ENCODE results near the gene SNTB2. TPM values are rescaled to one million over a fixed set of nuclear protein-coding genes. Genes with fewer than 3 reads are reported as not detected.
"Not testable (repeated sequence)": the region's sequence is repeated elsewhere in the genome, so short reads cannot be mapped to it uniquely, and the experiment has no call there.

Gene SNTB2
- total RNA-seq, 2 experiments from 2014 or later, result 23.3 to 25.9 TPM

GRCh38 chr16:69244336-69244735, 57.4 kb downstream of the SNTB2 start:
- Mint-ChIP-seq H3K27ac (no peak overlapping the region), H3K4me3 (no peak overlapping the region), H3K27me3 (no peaks in the 10 kb centered on the region), H3K4me1 (no peaks in the 10 kb centered on the region), H3K36me3 (ENCODE audit: low read depth) (peaks cover 16% of the 10 kb centered on the region), H3K9me3 (no peaks in the 10 kb centered on the region)
- DNase-seq, result no peak
- ChIA-PET CTCF (interaction anchor here (1.2 kb wide), 1 partner anchor 43 kb away, joined by 3 read pairs; no protein-coding TSS in a partner anchor), POLR2A (no interaction called here)

DNA sequence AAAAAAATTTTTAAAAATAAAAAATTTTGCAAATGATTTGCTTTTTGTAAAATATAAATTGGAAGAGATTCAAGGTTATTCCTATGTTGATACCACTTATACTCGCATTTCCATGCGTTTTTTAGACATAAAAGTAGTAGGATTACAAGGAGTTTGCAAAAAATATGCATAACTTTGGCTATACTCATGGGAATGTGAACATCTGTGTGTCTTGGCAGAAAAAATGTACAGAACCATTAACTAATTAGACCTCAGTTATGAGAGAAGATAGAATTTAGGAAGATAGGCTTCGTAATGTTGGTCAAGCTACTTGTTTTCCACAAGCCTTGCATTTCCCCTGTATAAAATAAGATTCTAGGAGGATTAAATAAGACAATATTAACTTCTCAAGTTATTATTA, 63.1 kb downstream of the SNTB2 start:
- H3K9me3 Mint-ChIP-seq, result no peaks in the 10 kb centered on the region
- ChIA-PET CTCF (no interaction called here), POLR2A (no interaction called here)
- H3K27ac Mint-ChIP-seq, result no peak overlapping the region
- no peak overlapping the region for H3K4me3 Mint-ChIP-seq
- no peaks in the 10 kb centered on the region for H3K27me3 Mint-ChIP-seq
- peaks cover 11% of the 10 kb centered on the region for H3K4me1 Mint-ChIP-seq
- H3K36me3 Mint-ChIP-seq (ENCODE audit: low read depth), result peaks cover 19% of the 10 kb centered on the region
- no peak for DNase-seq

DNA sequence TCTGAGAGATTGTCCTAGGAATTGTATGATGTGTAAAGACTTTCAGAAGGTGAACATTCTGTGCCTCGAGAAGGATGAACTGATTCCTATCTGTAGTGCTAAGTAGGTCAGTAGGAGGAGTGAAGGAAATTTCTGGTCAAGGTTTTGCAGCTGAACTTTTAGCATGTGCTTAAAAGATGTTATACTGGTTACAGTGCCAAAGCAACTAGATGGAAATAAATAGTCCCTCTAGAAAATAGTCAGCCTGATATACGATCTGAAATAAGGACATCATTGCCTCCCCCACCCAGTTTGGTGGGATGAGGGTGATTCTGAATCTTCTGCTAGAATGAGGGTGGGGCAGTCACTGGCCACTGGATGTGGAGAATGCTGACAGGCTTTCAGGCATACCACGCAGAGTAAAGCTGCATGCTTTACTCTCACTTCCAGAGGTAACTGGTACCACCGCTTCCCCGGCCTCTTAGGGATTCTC, 66.9 kb downstream of the SNTB2 start:
- H3K4me3 Mint-ChIP-seq, result no peak overlapping the region
- no peaks in the 10 kb centered on the region for H3K9me3 Mint-ChIP-seq
- CTCF ChIA-PET, result no interaction called here
- H3K4me1 Mint-ChIP-seq, result peaks cover 13% of the 10 kb centered on the region
- no peaks in the 10 kb centered on the region for H3K27me3 Mint-ChIP-seq
- H3K36me3 Mint-ChIP-seq (ENCODE audit: low read depth), result peaks cover 10% of the 10 kb centered on the region
- H3K27ac Mint-ChIP-seq, result no peak overlapping the region
- DNase-seq, result no peak
- POLR2A ChIA-PET, result no interaction called here

DNA sequence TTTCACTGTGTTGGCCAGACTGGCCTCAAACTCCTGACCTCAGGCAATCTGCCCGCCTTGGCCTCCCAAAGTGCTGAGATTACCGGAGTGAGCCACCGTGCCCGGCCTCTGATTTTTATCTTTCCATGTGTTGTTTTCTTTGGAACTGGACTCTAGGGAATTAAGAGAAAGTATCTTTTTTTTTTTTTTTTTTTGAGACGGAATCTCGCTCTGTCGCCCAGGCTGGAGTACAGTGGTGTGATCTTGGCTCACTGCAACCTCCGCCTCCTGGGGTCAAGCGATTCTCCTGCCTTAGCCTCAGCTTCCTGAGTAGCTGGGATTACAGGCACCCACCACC, 72.4 kb downstream of the SNTB2 start:
- H3K9me3 Mint-ChIP-seq, H3K4me1 Mint-ChIP-seq, H3K27ac Mint-ChIP-seq, DNase-seq, H3K4me3 Mint-ChIP-seq, H3K27me3 Mint-ChIP-seq: not testable (repeated sequence)
- H3K36me3 Mint-ChIP-seq (ENCODE audit: low read depth), result peaks cover 13% of the 10 kb centered on the region
- CTCF ChIA-PET, result interaction anchor here (1.0 kb wide), 1 partner anchor 108 kb away, joined by 7 read pairs; no protein-coding TSS in a partner anchor
- POLR2A ChIA-PET, result interaction anchor here (0.8 kb wide), 1 partner anchor 127 kb away, joined by 3 read pairs; the partner anchor contains the start of gene TERF2

- H3K36me3 Mint-ChIP-seq (ENCODE audit: low read depth), result peaks cover 14% of the 10 kb centered on the region
- no peak overlapping the region for H3K27ac Mint-ChIP-seq
- DNase-seq, result no peak
- ChIA-PET POLR2A (interaction anchor here (0.8 kb wide), 1 partner anchor 126 kb away, joined by 3 read pairs; the partner anchor contains the start of gene TERF2), CTCF (interaction anchor here (0.8 to 1.0 kb wide), 2 partner anchors 27 to 109 kb away, joined by 3 to 7 read pairs; no protein-coding TSS in a partner anchor)
- no peaks in the 10 kb centered on the region for H3K27me3 Mint-ChIP-seq
- H3K4me3 Mint-ChIP-seq, result no peak overlapping the region
- peaks cover 5% of the 10 kb centered on the region for H3K4me1 Mint-ChIP-seq
- H3K9me3 Mint-ChIP-seq, result no peaks in the 10 kb centered on the region
Measured at GRCh38 chr16:69260019-69260418, 73.1 kb downstream of the SNTB2 start.

- Mint-ChIP-seq H3K27me3 (no peaks in the 10 kb centered on the region), H3K27ac (no peak overlapping the region), H3K4me1 (peaks cover 5% of the 10 kb centered on the region), H3K4me3 (no peak overlapping the region), H3K9me3 (no peaks in the 10 kb centered on the region), H3K36me3 (ENCODE audit: low read depth) (peaks cover 14% of the 10 kb centered on the region)
- ChIA-PET CTCF (interaction anchor here (0.5 to 0.8 kb wide), 2 partner anchors 27 to 894 kb away, joined by 3 read pairs; no protein-coding TSS in a partner anchor), POLR2A (interaction anchor here (0.8 kb wide), 1 partner anchor 125 kb away, joined by 3 read pairs; the partner anchor contains the start of gene TERF2)
- no peak for DNase-seq
Measured at GRCh38 chr16:69260506-69260905, 73.5 kb downstream of the SNTB2 start.

- H3K4me3 Mint-ChIP-seq, result no peak overlapping the region
- ChIA-PET POLR2A (no interaction called here), CTCF (no interaction called here)
- no peak for DNase-seq
- H3K27ac Mint-ChIP-seq, result no peak overlapping the region
- H3K4me1 Mint-ChIP-seq, result peaks cover 6% of the 10 kb centered on the region
- peaks cover 16% of the 10 kb centered on the region for H3K36me3 Mint-ChIP-seq (ENCODE audit: low read depth)
- no peaks in the 10 kb centered on the region for H3K27me3 Mint-ChIP-seq
- H3K9me3 Mint-ChIP-seq, result no peaks in the 10 kb centered on the region
Measured at GRCh38 chr16:69266334-69267063, 79.5 kb downstream of the SNTB2 start.

DNA sequence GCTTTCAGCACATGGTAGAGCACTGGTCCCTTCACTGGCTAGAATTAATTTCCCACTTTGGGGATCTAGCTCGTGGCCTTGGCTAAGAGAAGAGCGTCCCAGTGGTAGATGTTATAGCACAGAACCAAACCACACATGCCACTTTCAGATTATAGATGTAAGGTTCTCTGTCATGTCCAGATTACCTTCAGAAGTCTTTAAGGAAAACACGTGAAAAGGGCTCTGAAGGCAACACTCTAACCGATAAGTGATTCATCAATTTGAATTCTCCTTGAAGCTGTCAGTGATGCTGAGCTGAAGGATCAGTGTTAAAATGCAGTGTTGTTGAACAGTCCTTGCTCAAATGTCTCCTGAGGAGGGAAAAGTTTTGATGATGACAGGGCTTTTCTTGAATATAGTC, 80.7 kb downstream of the SNTB2 start:
- Mint-ChIP-seq H3K4me1 (peaks cover 6% of the 10 kb centered on the region), H3K27me3 (no peaks in the 10 kb centered on the region), H3K9me3 (no peaks in the 10 kb centered on the region), H3K4me3 (no peak overlapping the region), H3K36me3 (ENCODE audit: low read depth) (peaks cover 16% of the 10 kb centered on the region), H3K27ac (no peak overlapping the region)
- ChIA-PET CTCF (no interaction called here), POLR2A (no interaction called here)
- DNase-seq, result no peak

DNA sequence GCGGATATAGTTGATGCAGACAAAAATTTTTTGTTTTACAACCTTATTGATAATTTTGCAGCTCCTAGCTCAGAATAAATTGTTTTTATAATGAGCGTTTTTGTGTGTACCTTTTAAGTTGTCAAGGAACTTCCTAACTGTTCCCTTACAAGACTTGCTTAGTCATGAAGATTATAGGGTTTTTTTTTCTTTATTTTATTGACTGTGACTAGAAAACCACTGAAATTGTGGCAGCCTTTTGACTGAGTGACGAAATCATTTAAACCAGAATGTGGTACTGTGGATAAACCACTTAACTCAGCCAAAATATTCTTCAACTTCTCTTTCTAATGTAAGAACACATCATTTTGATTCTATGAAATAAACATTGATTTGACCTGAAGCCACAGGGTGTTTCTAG, 83.4 kb downstream of the SNTB2 start:
- Mint-ChIP-seq H3K27ac (no peak overlapping the region), H3K27me3 (no peaks in the 10 kb centered on the region), H3K9me3 (no peaks in the 10 kb centered on the region), H3K36me3 (ENCODE audit: low read depth) (peaks cover 12% of the 10 kb centered on the region), H3K4me3 (no peak overlapping the region), H3K4me1 (peaks cover 6% of the 10 kb centered on the region)
- no peak for DNase-seq
- POLR2A ChIA-PET, result no interaction called here
- CTCF ChIA-PET, result interaction anchor here (0.7 kb wide), 1 partner anchor 15 kb away, joined by 3 read pairs; no protein-coding TSS in a partner anchor

DNA sequence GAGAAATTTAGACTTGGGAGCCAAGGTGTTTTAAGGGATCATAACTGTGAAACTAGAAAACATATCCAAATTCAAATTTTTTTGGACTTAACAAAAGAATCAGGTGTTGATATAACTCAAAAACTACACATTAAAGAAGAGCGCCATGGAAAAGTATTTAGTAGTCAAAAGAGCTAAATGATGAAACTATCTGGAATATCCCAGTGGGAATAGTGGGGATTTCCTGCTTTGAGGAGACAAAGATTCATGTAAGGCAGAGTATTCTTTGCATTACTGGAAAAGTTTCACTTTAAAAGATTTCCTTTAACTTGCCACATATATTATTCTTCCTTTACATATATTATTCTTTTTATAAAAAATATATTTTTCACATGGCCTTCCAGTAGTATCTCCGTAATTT, 83.9 kb downstream of the SNTB2 start:
- no peaks in the 10 kb centered on the region for H3K9me3 Mint-ChIP-seq
- POLR2A ChIA-PET, result no interaction called here
- DNase-seq, result no peak
- no peaks in the 10 kb centered on the region for H3K27me3 Mint-ChIP-seq
- peaks cover 6% of the 10 kb centered on the region for H3K4me1 Mint-ChIP-seq
- CTCF ChIA-PET, result interaction anchor here (1.1 kb wide), 1 partner anchor 14 kb away, joined by 4 read pairs; no protein-coding TSS in a partner anchor
- H3K27ac Mint-ChIP-seq, result no peak overlapping the region
- H3K36me3 Mint-ChIP-seq (ENCODE audit: low read depth), result peaks cover 12% of the 10 kb centered on the region
- H3K4me3 Mint-ChIP-seq, result no peak overlapping the region

- Mint-ChIP-seq H3K27me3 (no peaks in the 10 kb centered on the region), H3K4me1 (peaks cover 6% of the 10 kb centered on the region), H3K9me3 (no peaks in the 10 kb centered on the region), H3K27ac (no peak overlapping the region), H3K4me3 (no peak overlapping the region), H3K36me3 (ENCODE audit: low read depth) (peaks cover 9% of the 10 kb centered on the region)
- DNase-seq, result no peak
- POLR2A ChIA-PET, result interaction anchor here (1.3 kb wide), 1 partner anchor 85 kb away, joined by 3 read pairs; no protein-coding TSS in a partner anchor
- CTCF ChIA-PET, result interaction anchor here (1.6 kb wide), 1 partner anchor 13 kb away, joined by 5 read pairs; no protein-coding TSS in a partner anchor
Measured at GRCh38 chr16:69273009-69273408, 86.0 kb downstream of the SNTB2 start.

- POLR2A ChIA-PET, result no interaction called here
- Mint-ChIP-seq H3K27ac (no peak overlapping the region), H3K36me3 (ENCODE audit: low read depth) (peaks cover 9% of the 10 kb centered on the region), H3K4me1 (peaks cover 6% of the 10 kb centered on the region), H3K4me3 (no peak overlapping the region), H3K27me3 (no peaks in the 10 kb centered on the region), H3K9me3 (no peaks in the 10 kb centered on the region)
- CTCF ChIA-PET, result interaction anchor here (0.6 to 1.0 kb wide), 3 partner anchors 10 to 137 kb away, joined by 3 to 5 read pairs (median 4); no protein-coding TSS in a partner anchor
- no peak for DNase-seq
Measured at GRCh38 chr16:69274699-69275235, 87.8 kb downstream of the SNTB2 start.

Data from activated CD4-positive, alpha-beta memory T cell treated with anti-CD3 and anti-CD28 coated beads, Interleukin-2, amount 10 ng/mL, durations not matched to agents 7 days and 5 days (primary cell).